Measurements from ENCODE around the gene BUB3. TPM values are rescaled to one million over a fixed set of nuclear protein-coding genes. Genes with fewer than 3 reads are reported as not detected.
A peak's percentile ranks its signal among the peaks of the same experiment; 100 is the strongest.

BUB3 gene
- total and polyA plus RNA-seq, 2 of the 8 experiments (the other 6 are each of a cell fraction or from before 2014, with no cell fraction given): 183 to 207 TPM

- TF ChIP-seq E2F6 (IDR thresholded peaks at IDR 0.05): no peak
- peak; percentile 60 for TF ChIP-seq SAP30 (IDR thresholded peaks at IDR 0.05; ENCODE audit: insufficient read depth, insufficient replicate concordance, low read length)
- TF ChIP-seq HDAC6 (IDR thresholded peaks at IDR 0.05; ENCODE audit: low read depth, low read length): no peak
- TF ChIP-seq JUND (IDR thresholded peaks at IDR 0.05; ENCODE audit: low read length): no peak
- TF ChIP-seq RAD21 (IDR thresholded peaks at IDR 0.05 in 1 of 2, conservative IDR thresholded peaks at IDR 0.05 in 1 of 2; ENCODE audit: low read depth in 2 of 2, low read length in 2 of 2): no peak
- TF ChIP-seq CREB1 (IDR thresholded peaks at IDR 0.05): no peak
- no peak for TF ChIP-seq EGR1 (IDR thresholded peaks at IDR 0.05; ENCODE audit: borderline replicate concordance, low read depth, low read length)
Observed at GRCh38 chr10:123154711-123155505, 706 bp downstream of the BUB3 start (continued).

Measured in H1 (cell line).